GM19324 (cell line): ENCODE measurements around the gene RSRC1.

ENCODE experiments used
- ATAC-seq: cut with Tn5 transposase; IDR thresholded peaks from one replicate; pipeline ENCODE4 v1.9.1; 2021; ENCODE audit warnings: mild to moderate bottlenecking, moderate library complexity; ENCODE audit not compliant: unreplicated experiment, low FRiP score

Gene RSRC1

DNA sequence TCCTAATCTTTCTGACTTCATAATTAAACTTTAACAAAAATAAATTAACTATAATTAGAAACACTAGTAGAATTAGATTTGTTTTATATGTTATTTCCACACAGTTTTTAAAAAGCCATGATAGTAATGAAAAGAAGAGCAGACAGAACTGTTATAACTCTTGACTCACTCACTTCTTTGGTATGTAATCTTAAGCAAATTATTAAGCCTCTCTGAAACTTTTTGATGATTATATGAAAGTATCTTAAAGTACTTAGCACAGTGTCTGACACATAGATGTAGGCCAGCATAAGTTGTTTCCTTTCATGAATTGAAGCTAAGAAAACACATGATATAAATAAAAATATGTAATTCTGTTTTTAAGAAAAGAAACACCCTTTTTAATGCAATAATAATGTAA, 337.5 kb downstream of the RSRC1 start:
- ATAC-seq = no peak

DNA sequence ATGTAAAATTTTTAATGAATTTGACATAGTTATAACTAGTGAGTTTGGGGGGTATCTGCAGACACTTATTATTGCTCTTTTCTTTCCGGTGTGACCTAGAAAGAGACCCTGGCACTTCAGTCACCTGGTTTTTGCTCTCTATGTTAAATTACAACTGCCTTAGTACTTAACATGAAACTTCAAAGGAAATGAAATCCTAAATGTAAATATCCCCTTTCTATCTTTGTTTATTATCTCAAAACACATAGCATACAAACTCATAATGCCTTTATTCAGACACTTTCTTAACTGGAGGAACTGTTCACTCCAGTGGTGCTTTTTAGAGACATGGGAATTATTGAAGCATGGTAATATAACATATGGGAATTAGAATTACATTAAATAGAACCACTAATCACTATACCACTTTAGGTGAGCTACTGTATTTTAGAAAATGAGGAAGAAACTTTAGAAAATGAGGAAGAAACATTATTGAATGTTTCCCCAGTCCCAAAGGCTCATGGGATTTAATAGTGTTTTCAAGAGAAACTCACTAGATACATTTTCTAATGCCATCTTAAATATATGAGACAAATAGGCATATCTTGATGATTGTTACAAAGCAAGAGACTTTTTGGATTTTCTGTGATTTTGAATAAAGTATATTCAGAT, 341.6 kb downstream of the RSRC1 start:
- no peak for ATAC-seq

DNA sequence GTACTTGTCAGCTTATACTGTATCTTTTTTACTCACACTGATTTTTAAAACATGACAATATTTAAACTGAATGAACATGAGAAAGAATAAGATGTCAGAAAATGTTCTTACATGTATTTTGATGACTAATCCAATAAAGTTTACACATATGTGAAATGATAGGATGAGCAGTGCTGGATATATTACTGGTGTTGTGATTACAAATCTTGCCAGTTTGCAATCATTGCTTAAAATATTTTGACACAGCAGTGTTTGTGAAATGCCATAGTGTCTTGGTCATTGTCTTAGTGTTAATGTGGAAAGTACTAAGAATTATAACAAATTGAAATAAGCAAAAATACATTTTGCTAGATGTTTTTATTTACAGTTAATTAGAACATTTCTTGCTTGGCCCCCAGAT, 342.4 kb downstream of the RSRC1 start:
- ATAC-seq = no peak

DNA sequence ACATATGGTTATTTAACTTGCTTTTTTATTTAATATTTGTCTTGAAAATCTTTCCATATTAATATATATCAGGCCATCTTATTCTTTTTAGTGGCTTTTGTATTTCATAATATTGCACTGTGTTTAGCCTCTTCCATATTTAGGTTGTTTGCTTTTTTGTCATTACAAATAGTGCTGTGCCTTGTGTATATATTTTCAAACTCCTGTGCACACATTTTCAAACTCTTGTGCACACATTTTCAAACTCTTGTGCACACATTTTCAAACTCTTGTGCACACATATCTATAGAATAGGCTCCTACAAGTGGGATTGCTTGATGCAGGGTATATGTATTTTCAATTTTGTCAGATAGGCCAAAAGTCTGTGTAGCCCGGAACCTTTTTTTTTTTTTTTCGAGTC, 343.1 kb downstream of the RSRC1 start:
- ATAC-seq = no peak

DNA sequence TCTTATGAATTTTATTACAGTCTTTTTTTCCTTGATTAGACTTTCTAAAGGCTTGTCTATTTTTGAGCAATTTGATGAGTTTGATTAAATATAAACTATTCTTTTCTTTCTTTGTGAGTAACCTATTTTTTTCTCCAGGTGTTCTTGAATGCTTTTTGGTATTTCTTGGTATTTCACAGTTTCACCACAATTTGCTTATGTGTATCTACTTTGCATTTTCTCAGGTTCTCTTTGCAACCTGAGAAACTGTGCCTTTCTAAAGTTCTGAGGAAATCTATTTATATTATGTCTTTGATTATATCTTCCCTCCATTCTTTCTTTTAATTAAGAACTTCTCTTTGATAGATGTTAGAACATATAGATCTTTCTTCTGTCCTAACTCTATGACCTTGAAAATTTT, 344.0 kb downstream of the RSRC1 start:
- no peak for ATAC-seq

DNA sequence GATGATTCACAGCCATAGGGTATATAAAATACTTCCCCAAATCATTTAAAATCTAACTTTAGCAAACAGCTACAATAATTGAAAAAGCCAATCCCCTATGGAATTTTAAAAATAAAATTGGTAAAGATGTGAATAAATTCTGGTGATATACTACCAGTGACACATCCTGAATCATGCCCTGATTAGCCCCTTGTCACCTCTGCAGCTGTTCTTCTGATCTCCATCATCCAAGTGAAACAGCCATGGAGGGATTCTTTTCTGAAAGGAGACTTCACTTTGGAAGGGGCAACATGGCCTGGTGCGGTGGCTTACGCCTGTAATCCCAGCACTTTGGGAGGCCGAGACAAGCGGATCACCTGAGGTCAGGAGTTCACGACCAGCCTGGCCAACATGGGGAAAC, 345.5 kb downstream of the RSRC1 start:
- ATAC-seq = no peak

DNA sequence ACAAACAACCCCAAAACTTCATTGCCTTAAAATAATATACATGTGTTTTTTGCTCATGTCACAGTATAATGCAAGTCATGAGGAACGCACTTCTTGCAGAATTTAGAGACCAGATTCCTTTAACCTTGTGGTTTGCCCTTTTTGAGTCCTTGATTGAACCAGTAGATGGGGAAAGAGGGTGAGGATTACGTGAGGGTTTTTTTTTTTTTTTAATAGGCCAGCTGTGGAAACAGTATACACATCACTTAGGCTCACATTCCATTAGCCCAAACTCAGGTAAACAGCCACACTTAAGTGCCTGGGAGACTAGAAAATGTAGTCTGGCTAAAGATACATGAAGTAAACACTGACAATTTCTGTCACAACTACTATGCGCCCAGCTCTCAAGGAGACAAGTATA, 346.2 kb downstream of the RSRC1 start:
- no peak for ATAC-seq

DNA sequence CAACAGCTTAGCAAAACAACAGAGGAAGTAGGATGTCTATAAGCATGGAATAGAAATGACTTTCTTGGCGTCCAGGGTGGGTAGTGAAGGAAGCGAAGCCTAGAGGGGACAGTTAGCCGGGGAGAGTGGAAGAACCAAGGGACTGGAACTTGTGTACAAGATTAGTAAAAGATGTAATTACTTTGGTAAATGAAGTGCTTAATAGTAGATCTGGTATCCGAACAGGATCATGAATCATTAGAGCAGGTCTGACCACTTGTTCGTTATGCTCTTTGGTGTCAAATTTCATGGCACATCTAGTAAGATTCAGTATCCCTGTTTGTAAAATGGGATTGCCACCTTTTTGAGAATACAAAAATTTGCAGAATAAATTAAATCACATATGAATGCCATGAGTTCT, 348.6 kb downstream of the RSRC1 start:
- no peak for ATAC-seq

DNA sequence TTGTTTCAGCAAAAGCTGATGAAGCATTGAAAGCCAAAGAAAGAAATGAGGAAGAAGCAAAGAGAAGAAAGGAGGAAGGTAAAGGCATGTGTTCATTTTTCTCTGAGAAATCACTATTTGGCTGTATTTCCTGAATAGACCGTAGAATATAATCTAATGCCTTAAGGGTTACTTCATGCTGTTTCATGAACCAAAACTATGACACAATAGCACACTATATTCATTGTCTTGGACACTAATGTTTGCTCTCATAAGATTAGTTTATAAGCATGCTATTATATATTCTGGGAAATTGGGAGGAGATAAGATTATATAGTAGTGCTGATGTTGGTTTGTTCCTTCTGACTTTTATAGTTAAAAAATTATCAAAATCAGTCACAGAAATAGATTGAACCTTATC, 351.0 kb downstream of the RSRC1 start:
- no peak for ATAC-seq

DNA sequence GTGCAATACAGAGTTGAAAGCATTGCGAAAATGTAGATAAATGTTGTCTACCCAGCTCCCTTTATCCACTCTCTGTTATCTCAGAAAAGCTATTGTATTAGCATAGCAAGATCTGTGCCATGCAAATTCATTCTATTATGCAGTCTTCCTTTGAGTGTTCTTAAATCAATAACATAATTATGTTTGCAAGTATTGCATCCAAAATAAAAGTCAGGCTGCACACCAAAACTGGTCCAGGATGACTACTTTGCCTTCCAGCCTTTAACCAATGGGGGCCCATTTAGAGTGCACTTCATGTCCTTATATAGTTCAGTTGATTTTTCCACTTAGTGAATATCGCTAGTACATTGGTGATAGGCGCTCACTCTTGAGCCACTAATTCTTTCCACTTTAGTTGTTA, 353.7 kb downstream of the RSRC1 start:
- ATAC-seq = no peak

DNA sequence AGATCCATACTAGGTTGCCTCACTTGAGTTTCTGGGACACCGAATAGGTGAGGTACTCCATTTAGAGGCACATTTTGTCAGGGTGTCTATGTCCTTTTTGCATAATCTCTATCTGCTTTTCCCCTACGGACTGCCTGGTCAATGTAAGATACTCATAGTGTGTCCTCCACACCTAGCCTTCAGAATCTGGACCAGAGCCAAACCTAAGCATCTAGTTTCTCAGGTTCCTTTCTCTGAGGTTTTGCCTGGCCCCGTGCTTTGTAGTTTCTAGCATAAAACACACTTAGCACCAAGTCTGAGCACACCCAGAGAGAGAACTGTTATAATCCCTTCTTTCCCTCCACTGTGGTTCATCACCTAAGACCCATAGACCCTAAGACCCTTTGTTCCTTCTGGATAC, 355.2 kb downstream of the RSRC1 start:
- ATAC-seq = peak; percentile 59

DNA sequence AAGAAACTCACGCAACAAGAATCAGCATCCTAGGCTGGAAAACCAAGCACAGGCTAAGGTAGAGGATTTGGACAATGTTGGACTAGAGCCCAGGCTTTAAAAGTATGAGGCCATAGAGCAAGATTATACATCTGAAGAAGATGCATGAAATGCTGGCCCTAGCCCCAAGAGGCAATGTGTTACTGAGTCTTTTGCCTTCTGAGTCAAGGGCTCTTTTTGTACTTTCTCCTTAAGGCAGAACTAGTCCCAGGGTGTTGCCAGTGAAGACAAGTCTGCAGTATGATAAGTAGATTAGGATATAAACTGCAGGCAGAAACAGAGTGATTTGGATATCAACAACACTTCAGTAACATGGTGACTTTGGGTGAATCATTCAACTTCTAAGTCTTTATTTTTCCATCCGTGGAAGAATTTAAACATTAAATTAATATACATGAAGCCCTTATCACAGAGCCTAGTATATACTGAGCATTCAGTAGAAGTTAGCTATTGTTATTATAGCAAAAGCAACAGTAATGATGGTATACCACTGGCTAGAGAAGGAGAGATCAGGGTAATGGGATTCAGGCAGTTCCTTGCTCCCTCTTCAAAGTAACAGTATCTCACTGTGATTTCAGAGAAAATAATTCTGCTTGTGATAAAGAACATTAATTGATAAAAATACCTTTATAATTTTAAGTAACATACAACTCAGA, 361.2 kb downstream of the RSRC1 start:
- ATAC-seq = no peak

DNA sequence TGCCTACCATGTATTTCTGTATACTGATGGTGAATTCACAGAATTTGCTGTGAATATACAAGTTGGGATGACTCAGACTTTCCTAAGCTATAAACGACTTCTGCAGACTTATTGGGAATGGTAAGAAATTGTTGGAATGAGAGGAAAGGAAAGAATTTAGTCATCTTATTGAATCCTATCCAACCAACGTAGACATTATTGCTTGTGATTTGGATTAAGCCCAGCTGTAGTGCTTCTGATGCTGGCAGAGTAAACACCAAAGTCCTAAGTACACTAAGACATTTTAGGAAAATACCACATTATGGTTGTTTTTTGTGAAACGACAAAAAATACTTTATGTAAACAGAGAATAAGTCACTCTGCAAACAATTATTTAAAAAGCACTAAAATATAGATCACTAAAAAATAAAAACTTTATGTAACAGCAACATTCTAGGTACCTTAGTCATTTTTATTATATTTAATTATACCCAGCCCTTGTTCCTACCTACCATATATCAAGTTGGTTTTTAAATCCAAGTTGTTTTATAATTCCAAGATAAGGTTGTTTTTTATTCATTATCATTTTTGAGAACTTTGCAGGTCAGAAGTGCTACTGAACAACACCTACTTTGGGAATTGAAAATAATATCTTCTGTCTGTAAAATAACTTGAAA, 361.9 kb downstream of the RSRC1 start:
- no peak for ATAC-seq

DNA sequence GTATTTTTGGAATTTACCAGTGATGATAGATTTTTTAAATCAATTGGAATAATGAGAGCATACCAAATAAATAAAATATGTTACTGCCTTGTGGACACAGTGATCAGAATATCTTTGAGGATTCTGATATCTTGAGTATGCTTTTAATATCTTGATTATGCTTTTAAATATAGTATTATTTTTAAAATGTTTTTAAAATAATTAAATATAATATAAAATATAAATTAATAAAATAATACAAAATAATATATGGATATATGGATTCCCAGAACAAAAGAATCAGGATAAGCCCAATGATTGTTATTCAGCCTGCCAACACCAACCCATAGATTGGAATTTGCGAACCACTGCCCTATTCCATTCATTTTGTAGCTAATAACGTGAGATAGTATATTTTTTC, 369.2 kb downstream of the RSRC1 start:
- no peak for ATAC-seq

DNA sequence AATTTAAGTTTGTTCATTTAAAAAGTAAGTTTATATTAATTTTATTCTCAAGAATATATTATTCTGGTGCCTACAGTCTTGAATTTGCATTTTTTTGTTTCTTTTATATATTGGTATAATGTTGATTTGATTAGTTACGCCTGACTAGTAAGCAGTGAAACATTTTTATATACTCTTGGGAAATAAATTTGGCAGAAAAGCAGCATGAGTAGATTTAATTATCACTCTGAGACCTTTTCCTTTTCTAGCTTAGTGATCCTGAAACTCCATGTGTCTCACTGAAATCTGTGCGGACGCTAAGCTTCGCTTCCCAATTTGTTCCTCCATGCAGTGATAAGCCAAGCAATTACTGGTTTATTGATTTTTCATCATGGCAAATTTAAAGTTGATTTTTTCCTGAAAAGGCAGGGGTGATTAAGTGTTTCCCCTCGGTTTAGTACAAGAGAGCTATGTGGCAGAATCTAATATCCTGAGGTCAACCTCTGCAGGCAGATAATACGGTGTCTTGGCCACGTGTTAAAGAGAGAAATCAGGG, 373.9 kb downstream of the RSRC1 start:
- no peak for ATAC-seq

DNA sequence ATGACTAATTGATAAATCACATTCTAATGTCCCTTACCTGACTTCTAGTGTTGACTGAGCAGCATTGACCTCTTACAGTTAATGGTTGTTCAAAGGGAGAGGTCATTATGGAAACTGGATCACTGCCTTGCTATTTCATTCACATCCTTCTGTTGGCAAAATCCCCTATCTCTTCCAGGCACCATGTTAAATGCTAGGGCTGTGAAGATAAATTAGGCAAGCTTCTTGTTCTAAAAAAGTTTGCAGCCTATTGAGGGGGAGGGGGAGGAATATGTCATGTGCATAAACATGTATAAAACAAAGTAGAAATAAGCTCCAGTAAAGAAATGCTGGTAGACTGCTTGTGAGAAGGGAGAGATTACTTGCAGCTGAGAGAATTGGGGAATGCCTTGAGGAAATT, 376.3 kb downstream of the RSRC1 start:
- no peak for ATAC-seq

DNA sequence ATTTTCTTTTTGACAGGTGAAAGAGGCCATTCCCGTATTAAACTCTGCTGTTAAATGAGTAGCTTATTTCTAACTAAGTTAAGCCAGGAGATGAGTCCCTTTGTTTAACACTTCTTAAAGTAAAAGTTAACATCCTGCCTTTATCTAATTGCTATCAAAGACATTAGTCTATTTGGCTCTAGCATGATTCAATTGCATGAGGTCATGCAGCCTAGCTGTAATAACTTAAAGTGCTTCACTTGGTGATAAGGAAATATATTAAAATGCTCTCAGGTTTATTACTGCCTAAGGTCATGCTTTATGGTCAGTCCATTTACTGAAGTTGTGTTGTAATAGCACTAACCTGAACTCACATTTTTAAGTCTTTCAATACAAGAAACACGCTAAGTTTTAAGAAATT, 378.8 kb downstream of the RSRC1 start:
- no peak for ATAC-seq

DNA sequence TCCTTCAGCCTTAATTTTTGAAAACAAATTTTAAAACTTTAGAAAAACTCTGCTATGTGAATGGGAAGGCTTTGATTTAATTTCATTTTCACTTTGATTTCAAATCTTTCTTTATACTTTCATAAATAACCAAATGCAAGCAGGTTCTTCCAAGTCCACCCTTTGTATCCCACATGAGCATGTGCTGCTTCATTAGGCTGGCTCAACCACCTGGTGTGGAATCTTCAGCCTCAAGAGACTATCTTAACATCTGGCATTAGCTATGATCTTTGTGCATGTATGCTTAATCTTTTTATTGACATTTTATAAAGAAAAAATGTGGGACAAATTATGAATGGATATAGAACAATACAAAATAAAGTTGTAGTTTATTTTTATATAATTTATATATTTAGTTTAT, 379.3 kb downstream of the RSRC1 start:
- ATAC-seq = no peak

DNA sequence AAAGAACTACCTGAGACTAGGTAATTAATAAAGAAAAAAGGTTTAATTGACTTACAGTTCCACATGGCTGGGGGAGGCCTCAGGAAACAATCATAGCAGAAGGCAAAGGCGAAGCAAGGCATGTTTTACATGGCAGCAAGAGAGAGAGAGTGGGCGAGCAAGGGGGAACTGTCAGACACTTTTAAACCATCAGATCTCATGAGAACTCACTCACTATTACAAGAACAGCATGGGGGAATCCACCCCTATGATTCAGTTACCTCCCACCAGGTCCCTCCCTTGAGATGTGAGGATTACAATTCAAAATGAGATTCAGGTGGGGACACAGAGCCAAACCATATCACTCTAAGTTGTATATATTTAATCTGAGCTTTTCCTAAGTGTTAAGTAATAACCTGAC, 382.1 kb downstream of the RSRC1 start:
- ATAC-seq = no peak

DNA sequence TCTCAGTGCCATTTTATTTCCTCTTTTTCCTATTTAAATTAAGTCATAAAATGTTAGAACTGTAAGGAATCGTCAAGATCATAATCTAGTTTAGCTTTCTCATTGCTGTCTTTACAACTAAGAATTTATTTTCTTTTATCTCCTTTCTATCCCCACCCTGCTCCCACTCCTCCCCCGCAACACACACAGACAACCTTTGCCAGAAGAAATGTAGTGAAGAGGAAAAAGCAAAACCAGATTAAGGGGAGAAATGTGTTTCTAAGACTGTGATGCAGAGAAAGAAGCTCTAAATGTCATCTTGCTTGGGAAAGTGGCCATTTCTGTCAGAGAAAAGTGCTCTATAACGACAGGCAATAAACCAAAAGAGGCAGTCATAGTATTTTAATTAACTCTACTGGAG, 382.8 kb downstream of the RSRC1 start:
- ATAC-seq = no peak

DNA sequence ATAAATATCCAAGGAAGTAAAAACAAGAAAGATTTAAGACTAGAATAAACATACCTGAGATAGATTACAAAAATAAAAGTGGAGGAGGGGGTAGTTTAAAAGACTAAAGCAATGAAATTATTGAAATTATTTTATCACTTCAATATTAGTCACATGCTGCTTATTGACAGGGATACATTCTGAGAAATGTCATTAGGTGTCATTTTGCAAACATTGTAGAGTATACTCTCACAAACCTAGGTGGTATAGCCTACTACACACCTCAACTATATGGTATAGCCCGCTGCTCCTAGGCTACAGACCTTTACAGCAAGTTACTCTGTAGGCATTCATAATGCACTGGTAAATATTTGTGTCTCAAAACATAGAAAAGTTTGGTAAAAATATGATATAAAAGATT, 384.0 kb downstream of the RSRC1 start:
- ATAC-seq = no peak

DNA sequence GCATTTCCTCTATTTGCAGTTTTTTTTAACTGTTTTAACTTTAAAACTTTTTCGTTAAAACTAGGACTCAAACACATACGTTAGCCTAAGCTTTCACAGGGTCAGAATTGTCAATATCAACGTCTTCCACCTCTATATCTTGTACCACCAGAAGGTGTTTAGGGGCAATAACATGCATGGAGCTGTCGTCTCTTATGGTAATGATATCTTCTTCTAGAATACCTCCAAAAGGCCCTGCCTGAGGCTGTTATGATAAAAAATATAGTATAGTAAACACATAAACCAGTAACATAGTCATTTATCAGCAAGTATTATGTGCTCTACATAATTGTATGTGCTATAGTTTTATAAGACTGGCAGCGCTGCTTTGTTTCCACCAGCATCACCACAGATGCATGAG, 384.8 kb downstream of the RSRC1 start:
- no peak for ATAC-seq
